PFSK-1 (cell line): Measurements from ENCODE around the gene IFT57.

ENCODE experiments used
- FOXP2 ChIP-seq: optimal IDR thresholded peaks from 2 replicates; pipeline ENCODE3; 2011; ENCODE audit warnings: borderline replicate concordance, control low read depth, inconsistent platforms; ENCODE audit not compliant: insufficient read depth; ENCODE audit errors: extremely low read length, extremely low read depth
- POLR2AphosphoS5 ChIP-seq: IDR thresholded peaks from 2 replicates; pipeline ENCODE4 v1.6.1; 2012; ENCODE audit warnings: low read depth, mild to moderate bottlenecking, control low read depth, low read length, moderate library complexity
- SIN3A ChIP-seq: IDR thresholded peaks from 2 replicates; pipeline ENCODE4 v1.6.1; 2012; ENCODE audit warnings: mild to moderate bottlenecking, low read length, moderate library complexity, borderline replicate concordance; ENCODE audit not compliant: insufficient read depth
- TAF1 ChIP-seq: IDR thresholded peaks from 2 replicates; pipeline ENCODE4 v1.6.1; 2012; ENCODE audit warnings: low read length, control low read depth, borderline replicate concordance; ENCODE audit not compliant: insufficient read depth
- TF ChIP-seq, protein P1 (sequence below), 2 experiments: IDR thresholded peaks; 2 replicates each; pipeline versions ENCODE4 v1.6.1 to v1.8.0; 2011 to 2012; ENCODE audit warnings: low read depth in 2 of 2, low read length in 2 of 2, control low read depth in 1 of 2, inconsistent platforms in 1 of 2, mild to moderate bottlenecking in 1 of 2, moderate library complexity in 1 of 2; ENCODE audit not compliant: insufficient read depth in 1 of 2

GRCh38 chr3:108117241-108117775 is 104.9 kb downstream of the IFT57 start:
- TF ChIP-seq, protein P1, sequence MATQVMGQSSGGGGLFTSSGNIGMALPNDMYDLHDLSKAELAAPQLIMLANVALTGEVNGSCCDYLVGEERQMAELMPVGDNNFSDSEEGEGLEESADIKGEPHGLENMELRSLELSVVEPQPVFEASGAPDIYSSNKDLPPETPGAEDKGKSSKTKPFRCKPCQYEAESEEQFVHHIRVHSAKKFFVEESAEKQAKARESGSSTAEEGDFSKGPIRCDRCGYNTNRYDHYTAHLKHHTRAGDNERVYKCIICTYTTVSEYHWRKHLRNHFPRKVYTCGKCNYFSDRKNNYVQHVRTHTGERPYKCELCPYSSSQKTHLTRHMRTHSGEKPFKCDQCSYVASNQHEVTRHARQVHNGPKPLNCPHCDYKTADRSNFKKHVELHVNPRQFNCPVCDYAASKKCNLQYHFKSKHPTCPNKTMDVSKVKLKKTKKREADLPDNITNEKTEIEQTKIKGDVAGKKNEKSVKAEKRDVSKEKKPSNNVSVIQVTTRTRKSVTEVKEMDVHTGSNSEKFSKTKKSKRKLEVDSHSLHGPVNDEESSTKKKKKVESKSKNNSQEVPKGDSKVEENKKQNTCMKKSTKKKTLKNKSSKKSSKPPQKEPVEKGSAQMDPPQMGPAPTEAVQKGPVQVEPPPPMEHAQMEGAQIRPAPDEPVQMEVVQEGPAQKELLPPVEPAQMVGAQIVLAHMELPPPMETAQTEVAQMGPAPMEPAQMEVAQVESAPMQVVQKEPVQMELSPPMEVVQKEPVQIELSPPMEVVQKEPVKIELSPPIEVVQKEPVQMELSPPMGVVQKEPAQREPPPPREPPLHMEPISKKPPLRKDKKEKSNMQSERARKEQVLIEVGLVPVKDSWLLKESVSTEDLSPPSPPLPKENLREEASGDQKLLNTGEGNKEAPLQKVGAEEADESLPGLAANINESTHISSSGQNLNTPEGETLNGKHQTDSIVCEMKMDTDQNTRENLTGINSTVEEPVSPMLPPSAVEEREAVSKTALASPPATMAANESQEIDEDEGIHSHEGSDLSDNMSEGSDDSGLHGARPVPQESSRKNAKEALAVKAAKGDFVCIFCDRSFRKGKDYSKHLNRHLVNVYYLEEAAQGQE (IDR thresholded peaks at IDR 0.05; ENCODE audit: insufficient read depth in 1 of 2, low read depth in 2 of 2, low read length in 2 of 2), result no peak
- TF ChIP-seq POLR2AphosphoS5 (no peak), SIN3A (no peak), TAF1 (no peak), FOXP2 (no peak)
